ENCODE results near the gene DPYD.

Gene DPYD

GRCh38 chr1:97120806-97121205, 800.0 kb downstream of the DPYD start:
- no peak for DNase-seq

GRCh38 chr1:97119260-97120158, 801.3 kb downstream of the DPYD start:
- DNase-seq = no peak

GRCh38 chr1:97114842-97115241, 806.0 kb downstream of the DPYD start:
- DNase-seq = no peak

- no peak for DNase-seq
Observed at GRCh38 chr1:97112442-97112841, 808.4 kb downstream of the DPYD start.

GRCh38 chr1:97108179-97108578, 812.7 kb downstream of the DPYD start:
- no peak for DNase-seq

- DNase-seq = no peak
Observed at GRCh38 chr1:97105531-97105930, 815.3 kb downstream of the DPYD start.

GRCh38 chr1:97101509-97101908, 819.3 kb downstream of the DPYD start:
- no peak for DNase-seq

- no peak for DNase-seq
Observed at GRCh38 chr1:97097404-97097925, 823.4 kb downstream of the DPYD start.

GRCh38 chr1:97095764-97096163, 825.1 kb downstream of the DPYD start:
- no peak for DNase-seq

- DNase-seq = no peak
Observed at GRCh38 chr1:97094247-97094972, 826.4 kb downstream of the DPYD start.

GRCh38 chr1:97093741-97094140, 827.1 kb downstream of the DPYD start:
- no peak for DNase-seq

- no peak for DNase-seq
Observed at GRCh38 chr1:97092824-97093223, 828.0 kb downstream of the DPYD start.

- no peak for DNase-seq
Observed at GRCh38 chr1:97091679-97092078, 829.2 kb downstream of the DPYD start.

- no peak for DNase-seq
Observed at GRCh38 chr1:97091263-97091662, 829.6 kb downstream of the DPYD start.

- no peak for DNase-seq
Observed at GRCh38 chr1:97090725-97091124, 830.1 kb downstream of the DPYD start.

GRCh38 chr1:97089173-97089572, 831.7 kb downstream of the DPYD start:
- DNase-seq = no peak

GRCh38 chr1:97088391-97088790, 832.4 kb downstream of the DPYD start:
- DNase-seq = no peak

GRCh38 chr1:97084546-97084945, 836.3 kb downstream of the DPYD start:
- DNase-seq = no peak

- no peak for DNase-seq
Observed at GRCh38 chr1:97082160-97082848, 838.5 kb downstream of the DPYD start.

GRCh38 chr1:97078872-97079271, 842.0 kb downstream of the DPYD start:
- no peak for DNase-seq

- no peak for DNase-seq
Observed at GRCh38 chr1:97077221-97077620, 843.6 kb downstream of the DPYD start.

- no peak for DNase-seq
Observed at GRCh38 chr1:97074771-97075170, 846.1 kb downstream of the DPYD start.

- no peak for DNase-seq
Observed at GRCh38 chr1:97073936-97074335, 846.9 kb downstream of the DPYD start.

Measured in NCI-H2081 treated with DMSO at 0.1 percent for 48 hours (cell line).